Chondrocyte (in vitro differentiated cells): ENCODE measurements around the gene MSH3. TPM values are rescaled to one million over a fixed set of nuclear protein-coding genes. Genes with fewer than 3 reads are reported as not detected.
"Not testable (repeated sequence)": the region's sequence is repeated elsewhere in the genome, so short reads cannot be mapped to it uniquely, and the experiment has no call there.

ENCODE experiments used
- DNase-seq: peaks from one replicate; pipeline ENCODE4 v3.0.0; 2021; ENCODE audit warnings: mixed read lengths, low spot score
- H3K27ac Mint-ChIP-seq: one replicate; pipeline ENCODE4 v1.8.0; 2021; ENCODE audit warnings: mild to moderate bottlenecking, moderate library complexity, mixed read lengths; ENCODE audit not compliant: unreplicated experiment
- H3K27me3 Mint-ChIP-seq: 2 replicates; pipeline ENCODE4 v1.8.0; 2021; ENCODE audit warnings: low read depth, mixed read lengths
- H3K36me3 Mint-ChIP-seq: 2 replicates; pipeline ENCODE4 v1.8.0; 2021; ENCODE audit warnings: low read depth, mixed read lengths
- H3K4me1 Mint-ChIP-seq: 2 replicates; pipeline ENCODE4 v1.8.0; 2021; ENCODE audit warnings: low read depth, mild to moderate bottlenecking, mixed read lengths
- H3K4me3 Mint-ChIP-seq: one replicate; pipeline ENCODE4 v1.8.0; 2021; ENCODE audit warnings: mild to moderate bottlenecking, moderate library complexity, mixed read lengths; ENCODE audit not compliant: unreplicated experiment
- H3K9me3 Mint-ChIP-seq: 2 replicates; pipeline ENCODE4 v1.8.0; 2021; ENCODE audit warnings: low read depth, mixed read lengths
- CTCF ChIP-seq: fragments of 200-600 bp; sonication (generic); IDR thresholded peaks from 2 replicates; pipeline ENCODE4 v1.5.0; 2021; ENCODE audit warnings: antibody characterized with exemption, mild to moderate bottlenecking, moderate library complexity
- total RNA-seq: library from RNA; stranded (reverse); gene quantifications from 3 replicates; pipeline ENCODE4 v1.2.1, GENCODE V29; 2021

The MSH3 gene
- total RNA-seq, 1 donor from 2014 or later, result 11.9 TPM

GRCh38 chr5:80781356-80781755, 126.9 kb downstream of the MSH3 start:
- H3K4me1 Mint-ChIP-seq, result peaks cover 10% of the 10 kb centered on the region
- H3K4me3 Mint-ChIP-seq, result no peak overlapping the region
- H3K27me3 Mint-ChIP-seq, result no peaks in the 10 kb centered on the region
- DNase-seq, result no peak
- H3K27ac Mint-ChIP-seq, result peak overlapping the region; percentile 68
- TF ChIP-seq CTCF, result no peak
- H3K9me3 Mint-ChIP-seq, result no peaks in the 10 kb centered on the region
- H3K36me3 Mint-ChIP-seq, result peaks cover 12% of the 10 kb centered on the region

GRCh38 chr5:80782626-80783025, 128.2 kb downstream of the MSH3 start:
- no peaks in the 10 kb centered on the region for H3K9me3 Mint-ChIP-seq
- H3K36me3 Mint-ChIP-seq, result peaks cover 8% of the 10 kb centered on the region
- TF ChIP-seq CTCF, result no peak
- no peak overlapping the region for H3K4me3 Mint-ChIP-seq
- no peak for DNase-seq
- no peak overlapping the region for H3K27ac Mint-ChIP-seq
- H3K27me3 Mint-ChIP-seq, result no peaks in the 10 kb centered on the region
- peaks cover 10% of the 10 kb centered on the region for H3K4me1 Mint-ChIP-seq

GRCh38 chr5:80783751-80784150, 129.3 kb downstream of the MSH3 start:
- not testable (repeated sequence) for H3K4me3 Mint-ChIP-seq, H3K27ac Mint-ChIP-seq, H3K27me3 Mint-ChIP-seq, DNase-seq, H3K36me3 Mint-ChIP-seq, H3K9me3 Mint-ChIP-seq
- H3K4me1 Mint-ChIP-seq, result peaks cover 10% of the 10 kb centered on the region

- Mint-ChIP-seq H3K4me1 (peaks cover 10% of the 10 kb centered on the region), H3K36me3 (peaks cover 6% of the 10 kb centered on the region), H3K27ac (no peak overlapping the region), H3K4me3 (no peak overlapping the region), H3K27me3 (no peaks in the 10 kb centered on the region), H3K9me3 (no peaks in the 10 kb centered on the region)
- no peak for DNase-seq
- TF ChIP-seq CTCF, result no peak
These were observed 130.0 kb downstream of the MSH3 start for GRCh38 chr5:80784451-80784850.

- DNase-seq, H3K36me3 Mint-ChIP-seq, H3K9me3 Mint-ChIP-seq, H3K27me3 Mint-ChIP-seq, H3K27ac Mint-ChIP-seq, H3K4me1 Mint-ChIP-seq, H3K4me3 Mint-ChIP-seq: not testable (repeated sequence)
These were observed 135.0 kb downstream of the MSH3 start for GRCh38 chr5:80789319-80790016.

GRCh38 chr5:80790698-80791097, 136.2 kb downstream of the MSH3 start:
- Mint-ChIP-seq H3K4me3 (no peak overlapping the region), H3K36me3 (peaks cover 2% of the 10 kb centered on the region), H3K4me1 (no peaks in the 10 kb centered on the region), H3K27ac (no peak overlapping the region), H3K27me3 (no peaks in the 10 kb centered on the region), H3K9me3 (no peaks in the 10 kb centered on the region)
- TF ChIP-seq CTCF, result no peak
- no peak for DNase-seq
